OCI-LY3 (cell line): ENCODE data around the gene ZNF598.

Experiments used
- H2AFZ ChIP-seq: fragments of 200-600, 300-600 bp; shearing (Covaris generic); 2 replicates; pipeline ENCODE4 v1.6.0; 2014; ENCODE audit warnings: antibody characterized with exemption, low read depth, low read length
- H3K27ac ChIP-seq: fragments of 200-600, 300-600 bp; sonication (generic); 2 replicates; pipeline ENCODE4 v1.5.1; 2014; ENCODE audit warnings: mild to moderate bottlenecking, low read length, moderate library complexity, mixed read lengths
- H3K27me3 ChIP-seq: fragments of 200-600, 300-600 bp; sonication (generic); 2 replicates; pipeline ENCODE4 v1.6.1; 2014; ENCODE audit warnings: low read depth, low read length, mixed read lengths
- H3K36me3 ChIP-seq: fragments of 200-600, 300-600 bp; sonication (generic); replicated peaks from 2 replicates; pipeline ENCODE3; 2014; ENCODE audit warnings: low read depth, low read length, mixed read lengths
- H3K4me1 ChIP-seq: fragments of 300-600, 200-600 bp; sonication (generic); 2 replicates; pipeline ENCODE4 v1.6.1; 2014; ENCODE audit warnings: low read length, mixed read lengths
- H3K4me2 ChIP-seq: fragments of 200-600, 300-600 bp; sonication (generic); 2 replicates; pipeline ENCODE4 v1.6.1; 2014; ENCODE audit warnings: low read length, mixed read lengths
- H3K4me3 ChIP-seq: fragments of 300-600, 200-600 bp; sonication (generic); 2 replicates; pipeline ENCODE4 v1.5.1; 2014; ENCODE audit warnings: antibody characterized with exemption, mild to moderate bottlenecking, low read length, moderate library complexity
- H3K79me2 ChIP-seq: fragments of 300-600, 200-600 bp; shearing (Covaris generic); 2 replicates; pipeline ENCODE4 v1.6.1; 2014; ENCODE audit warnings: mild to moderate bottlenecking, low read length, mixed read lengths
- H3K9ac ChIP-seq: fragments of 300-600, 200-600 bp; shearing (Covaris generic); 2 replicates; pipeline ENCODE4 v1.6.0; 2014; ENCODE audit warnings: mild to moderate bottlenecking, low read length, moderate library complexity
- H3K9me3 ChIP-seq: fragments of 200-600, 300-600 bp; shearing (Covaris generic); 2 replicates; pipeline ENCODE4 v1.6.1; 2014; ENCODE audit warnings: low read length, mixed read lengths; ENCODE audit not compliant: insufficient read depth
- H4K20me1 ChIP-seq: fragments of 200-600, 300-600 bp; sonication (generic); 2 replicates; pipeline ENCODE4 v1.6.1; 2016; ENCODE audit warnings: low read length, mixed read lengths; ENCODE audit not compliant: insufficient read depth
- CTCF ChIP-seq: fragments of 200-600, 300-600 bp; sonication (generic); IDR thresholded peaks from 2 replicates; pipeline ENCODE4 v1.5.1; 2014; ENCODE audit warnings: antibody characterized with exemption, low read length, low read depth
- EZH2phosphoT487 ChIP-seq: fragments of 200-600 bp; shearing (Covaris generic); IDR thresholded peaks from 2 replicates; pipeline ENCODE4 v1.6.1; 2018; ENCODE audit warnings: antibody characterized with exemption, mixed run types, low read depth

ZNF598 gene

GRCh38 chr16:1953734-1954133 is 55.9 kb downstream of the ZNF598 start:
- TF ChIP-seq CTCF, result no peak
- Histone ChIP-seq H3K79me2 (no peaks in the 10 kb centered on the region), H3K9me3 (no peaks in the 10 kb centered on the region), H3K27ac (no peak overlapping the region), H2AFZ (no peak overlapping the region), H3K9ac (no peak overlapping the region), H3K4me3 (no peak overlapping the region), H3K4me1 (no peaks in the 10 kb centered on the region; the same call in 1 of the 2 replicates), H3K27me3 (no peaks in the 10 kb centered on the region), H3K4me2 (no peak overlapping the region), H3K36me3 (no peaks in the 10 kb centered on the region), H4K20me1 (no peaks in the 10 kb centered on the region)

GRCh38 chr16:1950559-1950958 is 59.1 kb downstream of the ZNF598 start:
- no peak overlapping the region for H3K4me3 ChIP-seq
- H2AFZ ChIP-seq, result no peak overlapping the region
- no peaks in the 10 kb centered on the region for H4K20me1 ChIP-seq
- no peak overlapping the region for H3K4me2 ChIP-seq
- H3K9me3 ChIP-seq, result no peaks in the 10 kb centered on the region
- H3K9ac ChIP-seq, result no peak overlapping the region
- no peaks in the 10 kb centered on the region for H3K4me1 ChIP-seq
- no peaks in the 10 kb centered on the region for H3K36me3 ChIP-seq
- no peaks in the 10 kb centered on the region for H3K27me3 ChIP-seq
- TF ChIP-seq EZH2phosphoT487, result no peak
- TF ChIP-seq CTCF, result no peak
- H3K79me2 ChIP-seq, result no peaks in the 10 kb centered on the region
- no peak overlapping the region for H3K27ac ChIP-seq

- Histone ChIP-seq H3K36me3 (no peaks in the 10 kb centered on the region), H3K4me3 (no peak overlapping the region), H3K79me2 (no peaks in the 10 kb centered on the region), H2AFZ (no peak overlapping the region), H3K9me3 (no peaks in the 10 kb centered on the region), H3K4me1 (no peaks in the 10 kb centered on the region), H4K20me1 (no peaks in the 10 kb centered on the region), H3K27me3 (no peaks in the 10 kb centered on the region), H3K9ac (no peak overlapping the region), H3K4me2 (no peak overlapping the region), H3K27ac (no peak overlapping the region)
- TF ChIP-seq CTCF (no peak), EZH2phosphoT487 (no peak)
These were observed 59.6 kb downstream of the ZNF598 start for GRCh38 chr16:1950047-1950446.

- Histone ChIP-seq H3K36me3 (no peaks in the 10 kb centered on the region), H3K27me3 (no peaks in the 10 kb centered on the region), H3K27ac (no peak overlapping the region), H3K9me3 (no peaks in the 10 kb centered on the region), H3K9ac (no peak overlapping the region), H3K79me2 (no peaks in the 10 kb centered on the region), H4K20me1 (no peaks in the 10 kb centered on the region), H2AFZ (no peak overlapping the region), H3K4me1 (no peaks in the 10 kb centered on the region), H3K4me2 (no peak overlapping the region), H3K4me3 (no peak overlapping the region)
- no peak for TF ChIP-seq EZH2phosphoT487
- no peak for TF ChIP-seq CTCF
These were observed 60.1 kb downstream of the ZNF598 start for GRCh38 chr16:1949507-1949906.
